ENCODE measurements around the gene SEPTIN5. TPM values are rescaled to one million over a fixed set of nuclear protein-coding genes. Genes with fewer than 3 reads are reported as not detected.

The SEPTIN5 gene
- total and polyA plus RNA-seq, 8 donors, result 4.2 to 53.4 (median 7.9) TPM

DNA sequence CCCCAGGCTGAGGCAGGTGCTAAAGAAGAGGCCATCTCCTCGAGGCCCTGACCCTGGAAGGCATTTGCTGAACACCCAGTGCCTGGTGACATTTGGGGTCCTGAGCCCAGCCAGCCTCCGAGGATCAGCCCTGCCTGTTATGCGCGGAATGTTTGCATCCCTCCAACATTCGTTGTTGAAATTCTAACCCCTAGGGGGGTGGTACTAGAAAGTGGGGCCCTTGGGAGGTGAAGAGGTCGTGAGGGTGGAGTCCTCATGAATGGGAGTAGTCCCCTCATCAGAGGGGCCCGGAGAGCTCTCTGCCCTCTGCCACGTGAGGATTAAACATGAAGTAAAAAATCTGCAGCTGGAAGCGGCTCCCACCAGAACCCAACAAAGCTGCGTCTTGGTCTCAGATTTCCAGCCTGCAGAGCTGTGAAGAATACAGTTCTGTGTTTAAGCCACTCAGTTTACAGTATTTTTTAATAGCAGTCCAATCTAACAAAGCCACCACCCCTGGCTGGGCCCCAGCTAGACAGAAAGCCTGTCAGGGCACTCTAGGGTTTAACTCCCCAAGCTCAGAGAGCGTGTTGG lies 35.3 kb upstream of the SEPTIN5 start:
- no peaks in the 10 kb centered on the region for H3K4me1 ChIP-seq
- H3K9me3 ChIP-seq, result no peaks in the 10 kb centered on the region
- no peak for DNase-seq
- TF ChIP-seq, protein P1, sequence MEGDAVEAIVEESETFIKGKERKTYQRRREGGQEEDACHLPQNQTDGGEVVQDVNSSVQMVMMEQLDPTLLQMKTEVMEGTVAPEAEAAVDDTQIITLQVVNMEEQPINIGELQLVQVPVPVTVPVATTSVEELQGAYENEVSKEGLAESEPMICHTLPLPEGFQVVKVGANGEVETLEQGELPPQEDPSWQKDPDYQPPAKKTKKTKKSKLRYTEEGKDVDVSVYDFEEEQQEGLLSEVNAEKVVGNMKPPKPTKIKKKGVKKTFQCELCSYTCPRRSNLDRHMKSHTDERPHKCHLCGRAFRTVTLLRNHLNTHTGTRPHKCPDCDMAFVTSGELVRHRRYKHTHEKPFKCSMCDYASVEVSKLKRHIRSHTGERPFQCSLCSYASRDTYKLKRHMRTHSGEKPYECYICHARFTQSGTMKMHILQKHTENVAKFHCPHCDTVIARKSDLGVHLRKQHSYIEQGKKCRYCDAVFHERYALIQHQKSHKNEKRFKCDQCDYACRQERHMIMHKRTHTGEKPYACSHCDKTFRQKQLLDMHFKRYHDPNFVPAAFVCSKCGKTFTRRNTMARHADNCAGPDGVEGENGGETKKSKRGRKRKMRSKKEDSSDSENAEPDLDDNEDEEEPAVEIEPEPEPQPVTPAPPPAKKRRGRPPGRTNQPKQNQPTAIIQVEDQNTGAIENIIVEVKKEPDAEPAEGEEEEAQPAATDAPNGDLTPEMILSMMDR (IDR thresholded peaks at IDR 0.05), result no peak
- no peak for FAIRE-seq
- no peaks in the 10 kb centered on the region for H3K36me3 ChIP-seq
- H3K27ac ChIP-seq, result no peak overlapping the region
- H3K27me3 ChIP-seq, result peaks cover 0 to 12% (median 0%) of the 10 kb centered on the region in 4 donors
- no peak overlapping the region for H3K4me3 ChIP-seq
- no peak for ATAC-seq
- 62 to 64% methylated on average over 11 of the region's 11 CpGs for WGBS, 2 donors
- intact Hi-C loops (cut with DNase I), result no loop called here

GRCh38 chr22:19679522-19680101 lies 34.7 kb upstream of the SEPTIN5 start:
- FAIRE-seq (no peak), DNase-seq (peak in 4 of 6 donors; percentile 17 to 85 (median 54)), ATAC-seq (peak; percentile 40 to 83 (median 74))
- Histone ChIP-seq H3K4me3 (no peak overlapping the region), H3K4me1 (no peaks in the 10 kb centered on the region), H3K27ac (no peak overlapping the region), H3K9me3 (no peaks in the 10 kb centered on the region), H3K36me3 (no peaks in the 10 kb centered on the region), H3K27me3 (peaks cover 0 to 12% (median 0%) of the 10 kb centered on the region in 4 donors)
- intact Hi-C loops (cut with DNase I), result no loop called here
- WGBS, 2 donors, result 27 to 32% methylated on average over 14 of the region's 14 CpGs
- TF ChIP-seq, protein P1 (IDR thresholded peaks at IDR 0.05), result peak; percentile 72 to 77 (median 74)

- peaks cover 0 to 12% (median 0%) of the 10 kb centered on the region in 4 donors for H3K27me3 ChIP-seq
- FAIRE-seq (no peak), DNase-seq (no peak), ATAC-seq (no peak)
- TF ChIP-seq, protein P1 (IDR thresholded peaks at IDR 0.05), result no peak
- H3K9me3 ChIP-seq, result no peaks in the 10 kb centered on the region
- no peak overlapping the region for H3K27ac ChIP-seq
- no peaks in the 10 kb centered on the region for H3K4me1 ChIP-seq
- no peak overlapping the region for H3K4me3 ChIP-seq
- H3K36me3 ChIP-seq, result no peaks in the 10 kb centered on the region
- intact Hi-C loops (cut with DNase I), result no loop called here
- 68 to 76% methylated on average over 16 of the region's 16 CpGs for WGBS, 2 donors
Measured at GRCh38 chr22:19680287-19680881, 33.9 kb upstream of the SEPTIN5 start.

DNA sequence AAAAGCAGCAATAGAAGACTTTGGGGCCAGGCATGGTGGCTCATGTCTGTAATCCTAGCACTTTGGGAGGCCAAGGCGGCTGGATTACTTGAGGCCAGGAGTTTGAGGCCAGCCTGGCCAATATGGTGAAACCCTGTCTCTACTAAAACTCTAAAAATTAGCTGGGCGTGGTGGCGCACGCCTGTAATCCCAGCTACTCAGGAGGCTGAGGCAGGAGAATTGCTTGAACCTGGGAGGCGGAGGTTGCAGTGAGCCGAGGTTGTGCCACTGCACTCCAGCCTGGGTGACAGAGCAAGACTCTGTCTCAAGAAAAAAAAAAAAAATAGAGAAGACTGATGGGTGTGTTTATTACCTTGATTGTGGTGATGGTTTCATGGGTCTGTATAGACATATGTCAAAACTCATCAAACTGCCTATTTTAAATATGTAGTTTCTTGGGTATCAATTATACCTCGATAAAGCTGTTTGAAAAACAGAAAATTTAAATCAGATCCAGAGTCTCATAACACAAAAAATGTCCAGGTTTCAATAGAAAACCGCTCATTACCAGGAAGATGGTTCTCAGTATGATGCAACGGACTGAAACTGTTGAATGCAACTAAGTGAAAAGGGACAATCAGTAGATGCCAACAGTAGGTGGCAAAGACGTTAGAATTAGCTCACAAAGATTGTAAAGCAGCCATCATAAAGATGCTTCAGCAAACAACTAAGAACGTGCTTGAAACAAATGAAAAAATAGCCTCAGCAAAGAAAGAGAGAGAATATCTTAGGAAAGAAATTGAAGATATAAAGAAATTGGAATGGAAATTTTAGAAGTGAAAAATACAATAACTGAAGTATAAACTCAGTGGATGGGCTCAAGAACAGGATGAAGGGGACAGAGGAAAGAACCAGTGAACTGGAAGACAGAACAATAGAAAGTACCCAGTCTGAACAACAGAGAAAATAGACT lies 33.1 kb upstream of the SEPTIN5 start:
- Histone ChIP-seq H3K27me3 (peaks cover 0 to 12% (median 0%) of the 10 kb centered on the region in 4 donors), H3K4me3 (no peak overlapping the region), H3K36me3 (no peaks in the 10 kb centered on the region), H3K27ac (no peak overlapping the region), H3K9me3 (no peaks in the 10 kb centered on the region), H3K4me1 (no peaks in the 10 kb centered on the region)
- FAIRE-seq (no peak), DNase-seq (no peak), ATAC-seq (no peak)
- intact Hi-C loops (cut with DNase I), result no loop called here
- TF ChIP-seq, protein P1 (IDR thresholded peaks at IDR 0.05), result no peak
- 70 to 81% methylated on average over 11 of the region's 11 CpGs for WGBS, 2 donors
